HG02798 (cell line): ENCODE measurements around the gene ATF3.
"Not testable (repeated sequence)": the region's sequence is repeated elsewhere in the genome, so short reads cannot be mapped to it uniquely, and the experiment has no call there.

ENCODE experiments used
- ATAC-seq: cut with Tn5 transposase; IDR thresholded peaks from one replicate; pipeline ENCODE4 v1.9.1; 2021; ENCODE audit warnings: mild to moderate bottlenecking; ENCODE audit not compliant: unreplicated experiment, poor library complexity

Gene ATF3

GRCh38 chr1:212624976-212625501, 16.5 kb downstream of the ATF3 start:
- no peak for ATAC-seq

GRCh38 chr1:212625781-212626450, 17.4 kb downstream of the ATF3 start:
- no peak for ATAC-seq

- no peak for ATAC-seq
Observed at GRCh38 chr1:212628046-212628445, 19.5 kb downstream of the ATF3 start.

GRCh38 chr1:212628813-212629415, 20.4 kb downstream of the ATF3 start:
- ATAC-seq = no peak

- no peak for ATAC-seq
Observed at GRCh38 chr1:212629450-212630157, 21.0 kb downstream of the ATF3 start.

- peak; percentile 95 for ATAC-seq
Observed at GRCh38 chr1:212630158-212630900, 21.8 kb downstream of the ATF3 start.

DNA sequence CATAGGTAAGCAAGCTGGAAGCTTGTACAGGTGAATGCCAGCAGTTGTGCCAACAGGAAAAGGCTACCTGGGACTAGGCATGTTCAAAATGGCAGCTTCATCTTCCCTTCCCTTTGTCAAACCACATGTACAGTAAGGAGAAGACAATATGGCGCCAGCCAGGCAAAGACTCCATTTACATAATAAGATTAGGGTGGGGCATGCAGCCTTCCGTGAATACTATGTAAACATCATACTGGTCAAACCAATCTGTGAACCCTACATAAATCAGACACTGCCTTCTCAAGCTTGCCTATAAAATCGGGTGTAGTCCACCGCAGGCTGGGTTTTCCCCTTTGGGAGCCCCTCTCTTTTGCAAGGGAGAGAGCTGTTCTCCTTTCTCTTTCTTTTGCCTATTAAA, 24.6 kb downstream of the ATF3 start:
- no peak for ATAC-seq

- ATAC-seq = no peak
Observed at GRCh38 chr1:212634252-212634651, 25.7 kb downstream of the ATF3 start.

DNA sequence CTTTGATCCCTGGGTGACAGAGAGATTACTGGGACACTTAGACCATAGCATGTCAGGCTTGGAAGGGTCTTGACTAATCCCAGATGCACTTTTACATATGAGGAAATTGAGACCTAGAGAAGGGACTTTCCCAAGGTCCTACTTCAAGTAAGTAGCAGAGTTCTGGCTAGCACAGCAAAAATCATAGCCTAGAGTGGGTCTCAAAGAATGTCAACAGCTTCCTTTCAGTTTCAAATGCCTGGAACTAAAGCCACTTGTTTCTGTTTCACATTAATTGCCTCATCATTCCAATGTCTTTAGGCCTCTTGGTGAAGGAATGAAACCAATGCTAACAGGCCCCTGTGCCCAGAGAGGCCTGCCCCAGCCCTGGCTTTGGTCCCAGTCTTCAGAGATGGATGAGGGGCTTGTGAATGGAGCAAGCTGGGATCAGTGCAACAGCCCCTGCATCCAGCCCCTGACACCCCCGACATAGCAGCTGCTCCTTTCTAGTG, 26.6 kb downstream of the ATF3 start:
- ATAC-seq = no peak

GRCh38 chr1:212637902-212638301, 29.3 kb downstream of the ATF3 start:
- no peak for ATAC-seq

DNA sequence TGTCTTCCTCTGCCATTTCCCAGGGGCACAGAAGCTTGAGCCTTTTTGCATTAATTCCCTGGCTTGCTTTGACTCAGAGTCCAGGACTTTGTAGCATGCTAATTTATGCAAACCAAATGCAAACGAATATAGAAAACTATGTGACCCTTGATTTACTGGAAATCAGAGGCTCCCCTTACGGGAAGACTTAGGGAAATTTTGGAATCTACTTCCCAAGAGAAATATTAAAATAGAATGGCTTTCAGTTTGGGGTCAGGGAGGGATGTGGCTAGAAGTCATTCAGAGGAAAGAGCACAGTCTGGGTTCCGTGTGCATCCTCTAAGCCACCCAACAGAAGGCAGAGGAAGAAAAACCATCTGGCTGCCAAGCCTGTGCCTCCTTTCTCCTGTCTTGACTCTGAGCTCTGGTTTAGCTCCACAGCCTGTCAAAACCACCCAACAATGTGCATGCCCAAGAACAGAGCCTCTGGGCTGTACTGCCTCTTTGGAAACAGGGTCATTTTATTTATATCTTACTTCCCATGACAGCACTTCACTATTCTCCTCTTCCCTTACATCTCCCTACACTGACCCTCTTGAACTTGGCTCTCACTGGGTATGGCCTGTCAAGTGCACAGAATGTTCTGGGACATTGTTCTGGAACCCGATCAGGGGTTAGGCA, 30.1 kb downstream of the ATF3 start:
- ATAC-seq = no peak

- not testable (repeated sequence) for ATAC-seq
Observed at GRCh38 chr1:212639524-212639923, 31.0 kb downstream of the ATF3 start.

- ATAC-seq = no peak
Observed at GRCh38 chr1:212640223-212640878, 31.8 kb downstream of the ATF3 start.

DNA sequence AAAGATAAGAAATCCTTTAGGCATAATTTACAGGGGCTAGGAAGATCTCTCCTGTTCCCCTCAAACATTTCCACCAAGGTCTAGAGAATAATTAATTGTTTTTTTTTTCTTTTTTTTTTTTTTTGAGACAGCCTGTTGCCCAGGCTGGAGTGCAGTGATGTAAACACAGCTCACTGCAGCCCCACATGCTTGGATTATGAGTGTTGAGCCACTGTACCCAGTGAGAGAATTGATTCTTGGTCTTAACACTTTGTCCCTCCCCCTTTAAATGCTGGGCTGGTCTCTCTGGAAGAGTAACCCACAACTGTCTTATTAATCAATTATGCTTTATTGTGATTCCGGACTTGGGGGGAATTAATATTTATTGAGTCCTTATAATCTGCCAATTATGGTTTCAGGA, 33.4 kb downstream of the ATF3 start:
- no peak for ATAC-seq

DNA sequence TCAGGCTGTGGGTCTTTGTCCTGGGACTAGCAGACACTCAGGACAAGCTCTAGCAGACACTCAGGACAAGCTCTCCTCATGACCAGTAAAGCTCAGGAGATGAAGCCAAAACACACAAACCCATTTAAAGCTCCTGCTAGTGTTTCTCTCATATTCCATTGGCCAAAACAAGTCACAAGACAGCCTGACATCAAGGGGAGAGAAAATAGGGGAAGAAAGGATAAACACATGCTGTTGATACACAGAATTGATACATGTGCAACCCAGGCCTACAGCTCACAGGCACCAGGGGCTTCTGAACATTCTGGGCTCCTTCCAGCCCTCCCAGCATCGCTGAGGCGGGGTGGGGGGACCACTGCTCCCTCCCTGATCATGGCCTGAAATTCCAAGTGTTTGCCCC, 35.3 kb downstream of the ATF3 start:
- ATAC-seq = no peak

- no peak for ATAC-seq
Observed at GRCh38 chr1:212644866-212645545, 36.4 kb downstream of the ATF3 start.

DNA sequence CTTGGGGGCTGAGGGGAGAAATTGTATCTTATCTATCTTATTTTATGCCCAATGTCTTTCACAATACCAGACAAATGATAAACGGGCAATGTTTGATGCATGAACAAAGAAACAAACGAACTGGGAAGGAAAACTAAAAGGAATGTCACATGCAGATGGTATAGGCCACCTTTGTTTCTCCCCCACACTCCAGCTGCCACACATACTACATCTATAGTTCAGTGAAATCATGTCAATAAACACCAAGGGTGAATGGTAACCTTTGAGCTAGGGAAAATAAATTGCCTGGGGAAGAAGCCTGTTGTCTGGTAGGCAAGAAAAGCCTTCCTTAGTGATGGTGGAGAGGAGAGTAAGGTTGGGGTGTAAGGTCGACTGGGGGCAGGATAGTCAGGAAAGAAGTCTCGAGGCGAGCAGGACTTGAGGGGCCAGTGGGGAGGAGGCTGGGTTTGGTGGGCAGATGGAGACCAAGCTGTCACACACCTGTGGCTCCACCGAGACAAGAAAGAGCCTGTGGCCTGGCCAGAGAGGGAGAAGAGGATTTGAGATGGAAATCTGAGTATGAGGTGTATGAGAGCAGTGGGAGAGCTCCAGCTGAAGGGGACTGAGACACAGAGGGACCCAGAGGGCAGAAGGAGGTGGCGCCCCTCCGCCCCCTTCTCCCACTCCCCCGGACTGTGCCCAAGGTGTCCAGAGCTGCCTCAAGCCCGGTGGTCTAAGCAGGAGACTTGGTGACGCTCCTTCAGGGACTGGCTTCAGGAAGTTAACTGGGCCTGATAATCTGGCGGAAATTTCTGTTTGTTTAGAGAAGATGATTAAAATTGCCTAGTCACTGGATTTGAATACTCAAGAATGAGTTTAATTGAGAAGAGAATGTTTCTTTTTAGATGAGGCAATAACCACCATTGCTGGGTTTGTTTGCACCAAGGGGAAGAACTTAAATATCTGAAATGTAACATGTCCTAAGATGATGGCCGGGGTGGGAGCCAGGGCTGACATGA, 37.3 kb downstream of the ATF3 start:
- ATAC-seq = no peak

DNA sequence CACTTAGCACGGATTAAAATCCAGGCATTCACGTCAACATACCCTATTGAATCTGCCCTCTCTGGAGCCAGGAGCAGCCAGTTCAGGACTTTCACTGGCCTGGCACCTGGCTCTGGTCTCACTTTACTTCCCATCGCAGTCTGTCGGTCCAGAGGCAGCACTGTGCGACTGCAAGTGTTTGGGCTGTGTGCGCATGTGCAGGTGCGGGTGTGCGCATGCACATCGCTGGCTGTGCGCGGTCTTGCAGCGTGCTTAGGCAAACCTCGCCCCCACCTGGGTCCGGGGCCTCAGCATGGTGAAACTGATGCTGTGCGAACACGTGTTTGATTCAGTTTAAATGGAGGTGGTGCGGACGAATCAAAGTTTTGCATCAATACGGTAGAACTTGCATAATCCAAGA, 38.0 kb downstream of the ATF3 start:
- ATAC-seq = no peak
